B cell (primary cell): ENCODE measurements around the gene ATP6V1G2. TPM values are rescaled to one million over a fixed set of nuclear protein-coding genes. Genes with fewer than 3 reads are reported as not detected.
A peak's percentile ranks its signal among the peaks of the same experiment; 100 is the strongest.

Source experiments
- ATAC-seq: fragments of 200-7000 bp; cut with Tn5 transposase; one replicate; pipeline ENCODE4 v1.10.0; 2021; ENCODE audit warnings: low read depth, mild to moderate bottlenecking, moderate number of reproducible peaks, moderate library complexity
- CTCF ChIA-PET: fragments of 350-600 bp; sonication (Branson Sonifier 250); formaldehyde crosslinking; loops from one replicate; lab custom pipeline; 2021; ENCODE audit warnings: antibody characterized with exemption, inconsistent platforms; lab: Charles Lee
- POLR2A ChIA-PET: fragments of 350-600 bp; sonication (Branson Sonifier 250); formaldehyde crosslinking; loops from one replicate; lab custom pipeline; 2021; ENCODE audit warnings: antibody characterized with exemption; lab: Charles Lee
- DNase-seq: peaks from one replicate; pipeline ENCODE4 v3.0.0; 2013
- H2AFZ ChIP-seq: 2 replicates; pipeline ENCODE4 v1.6.1; 2012; ENCODE audit warnings: mild to moderate bottlenecking, low read depth, low read length; ENCODE audit not compliant: insufficient read depth, poor library complexity, severe bottlenecking
- H3K27ac ChIP-seq, 2 donors: 1 replicate in 1 of 2; 2 replicates in 1 of 2; pipeline ENCODE4 v1.5.1; 2012 to 2013; ENCODE audit warnings: low read length in 2 of 2, mild to moderate bottlenecking in 2 of 2, moderate library complexity in 1 of 2
- H3K27me3 ChIP-seq, 4 experiments: fragments of 200-600 bp in 1 of 4; sonication (generic) in 1 of 4; replicated peaks in 1 of 4; 1 replicate in 2 of 4; 2 replicates in 2 of 4; pipeline versions ENCODE4 v1.6.1 to v1.7.0; 2013 to 2016; ENCODE audit warnings: low read length in 3 of 4, mild to moderate bottlenecking in 2 of 4, mixed read lengths in 1 of 4, moderate library complexity in 1 of 4; ENCODE audit not compliant: insufficient read depth in 4 of 4, control insufficient read depth in 3 of 4; ENCODE audit errors: control extremely low read depth in 1 of 4
- H3K36me3 ChIP-seq, 2 experiments: replicated peaks in 1 of 2; 1 replicate in 1 of 2; 2 replicates in 1 of 2; pipeline versions ENCODE4 v1.6.1 to v1.7.1; 2013; ENCODE audit warnings: low read length in 1 of 2; ENCODE audit not compliant: insufficient read depth in 2 of 2, control insufficient read depth in 1 of 2; ENCODE audit errors: control extremely low read depth in 1 of 2, extremely low read depth in 1 of 2
- H3K4me1 ChIP-seq, 2 donors: fragments of 200-600 bp in 1 of 2; sonication (generic) in 1 of 2; 1 replicate in 1 of 2; 2 replicates in 1 of 2; pipeline versions ENCODE4 v1.5.1 to v1.6.1; 2013 to 2017; ENCODE audit warnings: low read length in 2 of 2; ENCODE audit not compliant: control insufficient read depth in 2 of 2, insufficient read depth in 2 of 2
- H3K4me2 ChIP-seq: replicated peaks from 2 replicates; pipeline ENCODE3; 2012; ENCODE audit warnings: mild to moderate bottlenecking, low read depth, low read length; ENCODE audit not compliant: poor library complexity, severe bottlenecking
- H3K4me3 ChIP-seq, 5 experiments: fragments of 200-600 bp in 1 of 5; sonication (generic) in 1 of 5; 1 replicate in 3 of 5; 2 replicates in 2 of 5; pipeline versions ENCODE4 v1.5.1 to v1.7.0; 2011 to 2016; ENCODE audit warnings: low read length in 4 of 5, mild to moderate bottlenecking in 4 of 5, low read depth in 2 of 5, control low read depth in 1 of 5, moderate library complexity in 1 of 5; ENCODE audit not compliant: insufficient read depth in 1 of 5; ENCODE audit errors: control extremely low read depth in 1 of 5, extremely low read depth in 1 of 5
- H3K79me2 ChIP-seq: fragments of 200-600 bp; sonication (generic); one replicate; pipeline ENCODE4 v1.6.0; 2016; ENCODE audit warnings: low read length; ENCODE audit not compliant: control insufficient read depth, insufficient read depth
- H3K9ac ChIP-seq: fragments of 200-600 bp; sonication (generic); 2 replicates; pipeline ENCODE4 v1.6.1; 2017; ENCODE audit warnings: mild to moderate bottlenecking, low read length, moderate library complexity
- H3K9me3 ChIP-seq, 3 donors: one replicate each; pipeline versions ENCODE4 v1.6.1 to v1.7.1; 2013; ENCODE audit warnings: low read length in 2 of 3; ENCODE audit not compliant: control insufficient read depth in 2 of 3, insufficient read depth in 1 of 3; ENCODE audit errors: control extremely low read depth in 1 of 3
- H4K20me1 ChIP-seq: 2 replicates; pipeline ENCODE4 v1.6.0; 2012; ENCODE audit warnings: mild to moderate bottlenecking, low read length; ENCODE audit not compliant: insufficient read depth, control insufficient read depth, poor library complexity, severe bottlenecking
- H3K27ac Mint-ChIP-seq: one replicate; pipeline ENCODE4 v1.8.0; 2021; ENCODE audit warnings: mixed read lengths
- H3K27me3 Mint-ChIP-seq: one replicate; pipeline ENCODE4 v1.8.0; 2021; ENCODE audit warnings: mixed read lengths
- H3K4me1 Mint-ChIP-seq: one replicate; pipeline ENCODE4 v1.8.0; 2021; ENCODE audit warnings: mixed read lengths
- H3K4me3 Mint-ChIP-seq: one replicate; pipeline ENCODE4 v1.8.0; 2021; ENCODE audit warnings: mixed read lengths
- H3K9me3 Mint-ChIP-seq: one replicate; pipeline ENCODE4 v1.8.0; 2022; ENCODE audit warnings: mixed read lengths; ENCODE audit not compliant: insufficient read depth
- CTCF ChIP-seq: fragments of 200-600 bp; IDR thresholded peaks from one replicate; pipeline ENCODE4 v1.8.0; 2022; ENCODE audit warnings: antibody characterized with exemption, mild to moderate bottlenecking
- EZH2 ChIP-seq: IDR thresholded peaks from 2 replicates; pipeline ENCODE4 v1.6.1; 2012; ENCODE audit warnings: borderline replicate concordance, low read depth, mild to moderate bottlenecking, moderate library complexity, low read length; ENCODE audit not compliant: insufficient read depth, poor library complexity, severe bottlenecking
- whole genome bisulfite sequencing: methylation state at CpG from one replicate; pipeline ENCODE4 v1.1.5; 2013; ENCODE audit warnings: missing lambda C conversion rate; ENCODE audit not compliant: insufficient coverage; 5-methylcytosine and 5-hydroxymethylcytosine counted together
- intact Hi-C: fragments of 100-400 bp; cut with micrococcal nuclease; formaldehyde crosslinking; loops from one replicate; pipeline ENCODE4 v1.10.0; 2022
- polyA plus RNA-seq: library from polyadenylated mRNA; depleted of rRNA; stranded (reverse); fragments of >200 nt; gene quantifications from 2 replicates; pipeline ENCODE4 v1.2.3, GENCODE V29; 2012
- total RNA-seq, 2 donors: library from RNA; stranded (reverse); fragments of 120-200 nt in 1 of 2; gene quantifications; 1 replicate in 1 of 2; 2 replicates in 1 of 2; pipeline versions ENCODE4 v1.2.3 to v1.2.4, GENCODE V29; 2013 to 2022

ATP6V1G2 gene
- total and polyA plus RNA-seq, 2 donors (not counting 1 experiment from before 2014, with no cell fraction given) = 3.3 to 4.5 TPM

DNA sequence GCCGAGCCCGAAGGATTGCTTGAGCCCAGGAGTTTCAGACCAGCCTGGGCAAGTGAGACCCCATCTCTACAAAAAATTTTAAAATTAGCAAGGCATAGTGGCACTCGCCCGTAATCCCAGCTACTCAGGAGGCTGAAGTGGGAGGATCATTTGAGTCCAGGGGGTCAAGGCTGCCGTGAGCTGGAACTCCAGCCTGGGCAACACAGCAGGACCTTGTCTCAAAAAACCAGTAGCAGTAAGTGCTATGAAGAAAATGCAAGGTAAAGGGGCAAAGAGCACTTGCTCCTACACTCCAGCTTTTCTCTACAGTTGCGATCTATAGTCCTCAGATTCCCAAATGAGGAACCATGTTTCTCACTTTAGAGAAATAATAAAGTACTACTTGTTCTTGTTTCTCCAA lies 2.8 kb downstream of the ATP6V1G2 start:
- peaks cover 0 to 23% of the 10 kb centered on the region in 2 experiments for H3K36me3 ChIP-seq
- no peaks in the 10 kb centered on the region for H3K27me3 ChIP-seq
- H3K9ac ChIP-seq = no peak overlapping the region
- CTCF ChIA-PET = interaction anchor here (2.3 to 29.4 kb wide), 3 partner anchors 7 to 47 kb away, joined by 6 to 2241 read pairs (median 23); partner anchors contain the start of genes LST1, LTB, NCR3 and TNF
- H3K27me3 Mint-ChIP-seq = no peaks in the 10 kb centered on the region
- no peaks in the 10 kb centered on the region for H3K9me3 Mint-ChIP-seq
- intact Hi-C loops = loop anchor here (5.0 kb wide), 1 partner anchor 194 kb away; the partner anchor contains the start of gene CLIC1
- no peak overlapping the region for H3K27ac ChIP-seq
- no peak for TF ChIP-seq EZH2
- no peak for TF ChIP-seq CTCF
- peak; percentile 7 for DNase-seq
- peaks cover 43% of the 10 kb centered on the region for H3K79me2 ChIP-seq
- peaks cover 47 to 56% of the 10 kb centered on the region in 2 donors for H3K4me1 ChIP-seq
- POLR2A ChIA-PET = no interaction called here
- peaks cover 54% of the 10 kb centered on the region for H3K4me1 Mint-ChIP-seq
- no peak for ATAC-seq
- H2AFZ ChIP-seq = no peak overlapping the region
- peaks cover 0 to 3% (median 0%) of the 10 kb centered on the region in 3 donors for H3K9me3 ChIP-seq
- no peak overlapping the region for H3K4me3 ChIP-seq
- H3K4me3 Mint-ChIP-seq = no peak overlapping the region
- no peak overlapping the region for H3K4me2 ChIP-seq
- H3K27ac Mint-ChIP-seq = no peak overlapping the region
- 100% methylated on average over 2 of the region's 6 CpGs for WGBS
- H4K20me1 ChIP-seq = peaks cover 23% of the 10 kb centered on the region
